Measurements from ENCODE around the gene COPRS.

COPRS gene

DNA sequence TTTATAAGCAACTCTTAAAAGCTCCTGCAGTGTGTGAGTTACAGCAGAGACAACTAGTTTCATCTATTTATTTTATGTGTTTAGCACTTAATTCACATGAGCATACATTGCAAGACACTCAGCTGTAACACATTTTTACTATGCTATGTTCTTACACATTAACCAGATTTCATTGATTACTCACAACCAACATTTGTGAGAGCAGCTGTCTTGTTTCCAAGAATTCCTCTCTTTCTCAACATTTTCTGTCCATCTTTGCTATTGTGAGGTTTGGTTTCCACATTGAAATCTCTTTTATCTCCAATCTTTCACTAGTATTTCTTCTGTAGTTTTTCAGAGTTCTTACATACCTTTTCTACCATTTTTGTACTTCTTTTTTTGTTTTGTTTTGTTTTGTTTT lies 51.2 kb downstream of the COPRS start:
- no peak for DNase-seq

DNA sequence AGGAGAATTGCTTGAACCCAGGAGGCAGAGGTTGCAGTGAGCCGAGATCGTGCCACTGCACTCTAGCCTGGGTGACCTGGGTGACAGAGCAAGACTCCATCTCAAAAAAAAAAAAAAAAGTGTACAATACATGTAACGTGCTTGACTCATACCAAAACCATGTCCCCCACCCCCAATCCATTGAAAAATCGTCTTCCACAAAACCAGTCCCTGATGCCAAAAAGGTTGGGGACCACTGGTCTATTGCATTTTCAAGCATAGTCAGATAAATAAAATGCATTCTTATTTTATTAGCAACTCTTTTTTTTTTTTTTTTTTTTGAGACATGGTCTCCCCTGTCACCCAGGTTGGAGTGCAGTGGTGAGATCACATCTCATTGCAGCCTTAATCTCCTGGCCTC lies 52.1 kb downstream of the COPRS start:
- no peak for DNase-seq

DNA sequence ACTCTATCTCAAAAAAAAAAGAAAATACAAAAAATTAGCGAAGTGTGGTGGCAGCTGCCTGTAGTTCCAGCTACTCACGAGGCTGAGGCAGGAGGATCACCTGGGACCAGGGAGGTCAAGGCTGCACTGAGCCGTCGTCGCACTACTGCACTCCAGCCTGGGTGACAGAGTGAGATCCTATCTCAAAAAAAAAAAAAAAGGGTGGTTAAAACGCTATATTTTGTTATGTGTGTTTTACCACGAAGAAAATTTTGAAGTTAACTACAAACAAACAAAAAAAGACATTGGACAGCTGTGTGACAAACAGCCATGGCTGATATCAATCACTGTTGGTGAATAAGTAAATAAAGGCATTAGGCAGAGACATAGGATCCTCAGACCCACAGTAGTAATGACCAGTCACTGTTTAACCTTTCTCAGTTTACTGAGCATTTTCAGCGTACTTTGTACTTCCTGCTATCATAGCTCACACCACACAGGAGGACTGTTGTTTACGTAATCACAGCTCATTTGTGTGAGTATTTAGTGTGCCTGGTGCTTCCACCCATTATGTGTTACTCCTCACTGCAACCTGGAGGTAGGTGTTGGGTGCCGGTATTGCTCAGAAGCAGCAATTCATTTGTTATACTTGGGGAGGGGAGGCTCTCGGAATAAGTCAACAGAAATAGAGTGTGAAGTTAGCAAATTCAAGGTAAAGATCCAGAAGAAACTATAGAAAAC lies 55.4 kb downstream of the COPRS start:
- DNase-seq = no peak

DNA sequence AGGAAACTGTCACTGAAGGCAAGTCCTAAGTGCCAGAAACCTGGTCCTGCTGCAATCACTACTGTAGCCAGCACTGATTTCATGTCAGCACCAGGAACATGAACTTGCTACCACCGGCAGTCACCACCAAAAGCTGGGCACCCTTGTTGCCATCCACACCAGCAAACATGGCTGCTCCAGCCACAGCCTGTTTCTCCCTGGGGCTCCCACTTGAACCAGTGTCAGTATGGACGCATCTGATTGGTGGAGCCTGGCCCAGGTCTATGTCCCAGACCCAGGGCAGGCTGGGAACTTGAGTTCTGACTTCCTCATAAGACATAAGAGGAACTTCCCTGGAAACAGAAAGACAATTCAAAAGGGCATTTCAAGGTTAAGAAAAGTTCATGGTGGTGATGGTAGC lies 56.5 kb downstream of the COPRS start:
- DNase-seq = no peak

Measured in NCI-H2171 treated with DMSO at 0.1 percent for 48 hours (cell line).